GM12878 (cell line): ENCODE measurements around the gene LARGE1.

Source experiments
- CEBPB ChIP-seq, 2 experiments: fragments of 150-350 bp in 1 of 2; IDR thresholded peaks; 2 replicates each; pipeline ENCODE4 v1.6.1; 2012 to 2014; ENCODE audit warnings: low read depth in 2 of 2, low read length in 2 of 2, borderline replicate concordance in 1 of 2, inconsistent platforms in 1 of 2
- CTCF ChIP-seq, 3 experiments: IDR thresholded peaks in 2 of 3; conservative IDR thresholded peaks in 1 of 3; 2 replicates each; pipeline ENCODE4 v1.5.1; 2011; ENCODE audit warnings: low read depth in 3 of 3, low read length in 3 of 3, mild to moderate bottlenecking in 3 of 3, control low read depth in 2 of 3, moderate library complexity in 2 of 3, inconsistent platforms in 1 of 3, mixed read lengths in 1 of 3; ENCODE audit not compliant: control insufficient read depth in 2 of 3, insufficient read depth in 1 of 3; ENCODE audit errors: extremely low read depth in 1 of 3
- EP300 ChIP-seq, 2 experiments: fragments of 150-350 bp in 1 of 2; IDR thresholded peaks; 2 replicates each; pipeline ENCODE4 v1.6.1; 2011 to 2012; ENCODE audit warnings: low read depth in 2 of 2, low read length in 2 of 2, borderline replicate concordance in 1 of 2, improper control_type of control experiment in 1 of 2, inconsistent platforms in 1 of 2; ENCODE audit not compliant: control insufficient read depth in 1 of 2
- GABPA ChIP-seq: IDR thresholded peaks from 2 replicates; pipeline ENCODE4 v1.6.1; 2014; ENCODE audit warnings: antibody characterized with exemption, low read depth, mild to moderate bottlenecking, inconsistent platforms
- HDAC2 ChIP-seq: fragments of 200-600 bp; sonication (generic); IDR thresholded peaks from 2 replicates; pipeline ENCODE4 v1.6.1; 2017
- NRF1 ChIP-seq: conservative IDR thresholded peaks from 2 replicates; pipeline ENCODE4 v1.6.1; 2011; ENCODE audit warnings: mild to moderate bottlenecking, low read depth, low read length, improper control_type of control experiment
- POLR2A ChIP-seq: IDR thresholded peaks from 2 replicates; pipeline ENCODE4 v1.6.1; 2011; ENCODE audit warnings: low read depth, mild to moderate bottlenecking, low read length
- POLR2AphosphoS5 ChIP-seq: IDR thresholded peaks from 2 replicates; pipeline ENCODE4 v1.6.1; 2011; ENCODE audit warnings: mild to moderate bottlenecking, low read length, inconsistent platforms
- RCOR1 ChIP-seq: conservative IDR thresholded peaks from 2 replicates; pipeline ENCODE4 v1.6.1; 2012; ENCODE audit warnings: low read depth, low read length, improper control_type of control experiment
- TCF3 ChIP-seq: IDR thresholded peaks from 2 replicates; pipeline ENCODE4 v1.6.1; 2012; ENCODE audit warnings: low read depth, mild to moderate bottlenecking, low read length, borderline replicate concordance; ENCODE audit not compliant: insufficient read depth

- no peak for TF ChIP-seq RCOR1
- no peak for TF ChIP-seq POLR2A
- no peak for TF ChIP-seq HDAC2
- no peak for TF ChIP-seq CTCF (IDR thresholded peaks at IDR 0.05 in 2 of 3, conservative IDR thresholded peaks at IDR 0.05 in 1 of 3; ENCODE audit: control insufficient read depth in 2 of 3, extremely low read depth in 1 of 3, insufficient read depth in 1 of 3, low read depth in 3 of 3, low read length in 3 of 3)
- no peak for TF ChIP-seq EP300 (IDR thresholded peaks at IDR 0.05; ENCODE audit: borderline replicate concordance in 1 of 2, control insufficient read depth in 1 of 2, low read depth in 2 of 2, low read length in 2 of 2)
- TF ChIP-seq CEBPB (IDR thresholded peaks at IDR 0.05; ENCODE audit: borderline replicate concordance in 1 of 2, low read depth in 2 of 2, low read length in 2 of 2) = no peak
- TF ChIP-seq GABPA = no peak
- TF ChIP-seq NRF1 = no peak
- TF ChIP-seq TCF3 = no peak
- no peak for TF ChIP-seq POLR2AphosphoS5
Observed at GRCh38 chr22:33639588-33640254, 280.6 kb downstream of the LARGE1 start.
